ENCODE data around the gene MSI2. TPM values are rescaled to one million over a fixed set of nuclear protein-coding genes. Genes with fewer than 3 reads are reported as not detected.
"Not testable (repeated sequence)": the region's sequence is repeated elsewhere in the genome, so short reads cannot be mapped to it uniquely, and the experiment has no call there.

MSI2 gene
- total and polyA plus RNA-seq, 12 donors = 25.5 to 135 (median 121) TPM

- H3K4me3 ChIP-seq = no peak overlapping the region
- H3K4me1 ChIP-seq = peaks cover 4 to 35% (median 18%) of the 10 kb centered on the region in 9 donors
- 94 to 96% methylated on average over 7 of the region's 7 CpGs for WGBS, 2 donors
- intact Hi-C loops (cut with DNase I) = loop anchor here in 1 of 10 donors (10.0 kb wide), 1 partner anchor 446 kb away; the partner anchor contains the start of gene CCDC182
- H3K27ac ChIP-seq = no peak overlapping the region
- H3K36me3 ChIP-seq = peaks cover 0 to 35% (median 10%) of the 10 kb centered on the region in 9 donors
- DNase-seq (no peak), ATAC-seq (no peak)
- no peaks in the 10 kb centered on the region for H3K27me3 ChIP-seq
- TF ChIP-seq CTCF (IDR thresholded peaks at IDR 0.05) = no peak
- peaks cover 0 to 11% (median 0%) of the 10 kb centered on the region in 11 donors for H3K9me3 ChIP-seq
These were observed 42.9 kb downstream of the MSI2 start for GRCh38 chr17:57299176-57299575.

- Histone ChIP-seq H3K9me3 (peaks cover 0 to 11% (median 0%) of the 10 kb centered on the region in 11 donors), H3K36me3 (peaks cover 0 to 35% (median 10%) of the 10 kb centered on the region in 9 donors), H3K4me1 (peaks cover 0 to 20% (median 9%) of the 10 kb centered on the region in 9 donors)
- intact Hi-C loops (cut with DNase I) = loop anchor here in 1 of 10 donors (5.0 kb wide), 1 partner anchor 977 kb away; no protein-coding TSS in a partner anchor
- H3K4me3 ChIP-seq, H3K27me3 ChIP-seq, ATAC-seq, H3K27ac ChIP-seq, DNase-seq: not testable (repeated sequence)
- 94% methylated on average over 7 of the region's 7 CpGs for WGBS, 2 donors
These were observed 44.3 kb downstream of the MSI2 start for GRCh38 chr17:57300592-57300991.

GRCh38 chr17:57302690-57303465, 46.6 kb downstream of the MSI2 start:
- Histone ChIP-seq H3K4me1 (peaks cover 0 to 22% (median 0%) of the 10 kb centered on the region in 9 donors), H3K36me3 (peaks cover 0 to 30% (median 7%) of the 10 kb centered on the region in 9 donors), H3K9me3 (peaks cover 0 to 8% (median 0%) of the 10 kb centered on the region in 11 donors), H3K27me3 (no peaks in the 10 kb centered on the region), H3K4me3 (no peak overlapping the region), H3K27ac (no peak overlapping the region)
- ATAC-seq (peak in 1 of 8 donors; percentile 15), DNase-seq (no peak)
- TF ChIP-seq CTCF (IDR thresholded peaks at IDR 0.05) = no peak
- 79 to 90% methylated on average over 10 of the region's 10 CpGs for WGBS, 2 donors
- intact Hi-C loops (cut with DNase I) = loop anchor here in 1 of 10 donors (5.0 kb wide), 1 partner anchor 974 kb away; no protein-coding TSS in a partner anchor

GRCh38 chr17:57305144-57305728, 48.9 kb downstream of the MSI2 start:
- intact Hi-C loops (cut with DNase I) = no loop called here
- Histone ChIP-seq H3K4me1 (peaks cover 0 to 39% (median 0%) of the 10 kb centered on the region in 9 donors), H3K36me3 (peaks cover 0 to 12% (median 0%) of the 10 kb centered on the region in 9 donors), H3K4me3 (no peak overlapping the region), H3K27me3 (no peaks in the 10 kb centered on the region), H3K9me3 (no peaks in the 10 kb centered on the region), H3K27ac (no peak overlapping the region)
- no peak for DNase-seq
- no peak for TF ChIP-seq CTCF (IDR thresholded peaks at IDR 0.05)
- 89 to 94% methylated on average over 13 of the region's 13 CpGs for WGBS, 2 donors
- no peak for ATAC-seq
